NCI-H1417 (cell line): ENCODE results near the gene FAF1.

Experiments
- DNase-seq, 3 experiments: peaks; one replicate each; lab custom pipeline; 2025; lab: John Stamatoyannopoulos, UW

Gene FAF1

DNA sequence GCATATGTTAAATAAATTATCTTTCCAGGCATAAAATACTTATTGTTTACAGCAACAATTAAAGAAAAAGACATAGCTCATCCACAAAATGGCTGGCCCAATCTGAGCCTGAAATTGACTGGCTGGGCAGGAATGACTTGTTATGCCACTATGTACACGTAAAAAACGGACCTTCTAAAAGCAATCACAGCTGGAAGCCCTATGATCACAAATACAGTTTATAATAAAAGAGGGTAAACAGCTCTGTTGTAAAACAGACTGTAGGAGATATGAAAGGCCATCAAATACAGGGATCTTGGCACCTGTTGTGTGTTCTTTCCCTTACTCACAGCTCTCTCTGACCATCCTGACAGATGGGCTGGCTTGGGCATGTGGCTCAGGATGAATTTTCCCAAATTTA lies 466.4 kb downstream of the FAF1 start:
- DNase-seq: peak in 2 of 3 experiments; percentile 35 to 74

DNA sequence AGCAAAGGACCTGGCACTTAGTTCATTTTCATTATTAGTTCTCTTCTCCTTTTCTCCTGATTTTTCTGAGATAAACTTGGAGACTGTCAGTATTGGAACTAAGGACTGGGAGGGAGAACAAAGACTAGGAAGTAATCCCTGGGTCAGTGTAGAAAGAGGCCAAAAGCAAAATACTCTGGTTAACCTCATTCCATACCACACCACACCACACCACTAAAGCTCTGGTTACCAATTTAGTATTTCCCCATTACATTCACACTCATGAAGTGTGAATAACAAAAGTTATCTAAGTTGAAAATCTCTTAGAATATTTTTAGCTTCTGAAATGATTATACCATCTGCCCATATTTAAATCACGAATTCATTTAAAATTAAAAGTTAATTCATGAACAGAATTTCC lies 467.9 kb downstream of the FAF1 start:
- no peak for DNase-seq

DNA sequence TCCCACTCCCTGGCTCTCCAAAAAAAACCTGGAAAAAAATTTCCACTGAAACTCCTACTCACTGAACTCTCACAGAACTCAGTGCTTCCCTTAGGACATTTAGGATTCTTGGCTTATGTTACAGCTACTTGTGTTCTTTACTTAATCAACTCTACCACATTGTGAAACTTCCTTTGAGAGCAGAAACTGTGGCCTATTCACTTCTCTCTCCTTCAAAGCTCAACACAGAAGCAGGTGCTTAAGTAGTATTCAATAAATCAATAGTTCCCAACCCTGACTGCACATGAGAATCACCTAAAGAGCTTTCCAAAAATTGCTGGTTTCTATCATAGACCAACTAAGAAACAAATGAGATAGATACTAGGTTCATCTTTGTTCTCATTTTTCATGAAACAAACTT lies 468.9 kb downstream of the FAF1 start:
- no peak for DNase-seq

DNA sequence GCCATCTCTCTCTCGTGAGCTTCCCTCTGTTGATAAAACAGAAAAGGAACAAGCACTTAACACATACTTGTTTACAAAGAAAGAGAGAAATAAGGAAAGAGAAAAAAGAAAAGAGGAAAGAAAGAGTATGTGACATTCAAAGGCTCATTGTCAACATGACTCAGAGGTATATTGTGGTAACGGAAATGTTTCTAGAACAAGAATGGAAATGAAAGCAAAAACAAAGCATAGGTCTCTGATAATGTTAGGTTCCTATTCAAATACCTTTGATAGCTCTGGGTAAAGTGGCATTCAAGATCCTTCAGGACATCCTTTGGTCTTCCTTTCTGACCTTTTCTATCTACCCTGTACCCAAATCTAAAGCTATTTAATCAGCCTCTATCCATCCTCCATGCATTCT lies 469.4 kb downstream of the FAF1 start:
- no peak for DNase-seq

DNA sequence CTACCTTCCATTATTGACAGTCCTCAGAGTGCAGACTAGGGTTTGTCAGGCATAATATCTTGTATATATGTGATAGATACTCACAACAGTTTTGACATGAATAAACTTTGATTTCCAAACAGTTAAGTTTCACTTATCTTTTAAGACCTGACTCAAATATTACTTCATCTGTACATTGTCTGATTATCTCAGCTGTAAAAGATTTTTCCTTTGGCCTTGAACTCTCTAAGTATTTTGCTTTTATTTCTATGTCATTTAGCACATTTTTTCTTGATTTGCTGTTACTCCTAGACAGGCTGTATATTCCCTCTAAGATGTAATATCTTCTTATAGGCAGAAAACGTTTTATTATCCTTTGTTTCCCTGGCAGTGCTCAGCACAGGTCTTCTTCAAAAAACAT lies 471.2 kb downstream of the FAF1 start:
- no peak for DNase-seq

DNA sequence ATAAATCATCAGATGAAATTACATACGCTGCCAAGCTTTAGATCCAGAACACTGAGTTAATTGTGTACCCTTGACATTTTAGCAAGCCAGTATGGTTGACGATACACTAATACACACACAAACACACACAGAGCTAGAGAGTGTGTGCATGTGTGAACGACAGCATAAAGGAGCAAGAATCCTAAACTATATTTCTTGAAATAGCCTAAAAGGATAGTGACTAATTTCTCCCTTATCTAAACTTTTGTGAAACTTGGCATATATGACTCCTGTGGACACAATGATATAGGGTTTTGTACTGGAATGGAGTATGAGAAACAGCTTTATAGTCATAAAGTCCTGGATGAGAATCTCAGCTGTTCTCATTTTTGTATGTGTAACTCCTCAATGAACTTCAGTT lies 471.7 kb downstream of the FAF1 start:
- no peak for DNase-seq

GRCh38 chr1:50487725-50488124 lies 472.3 kb downstream of the FAF1 start:
- DNase-seq: no peak

DNA sequence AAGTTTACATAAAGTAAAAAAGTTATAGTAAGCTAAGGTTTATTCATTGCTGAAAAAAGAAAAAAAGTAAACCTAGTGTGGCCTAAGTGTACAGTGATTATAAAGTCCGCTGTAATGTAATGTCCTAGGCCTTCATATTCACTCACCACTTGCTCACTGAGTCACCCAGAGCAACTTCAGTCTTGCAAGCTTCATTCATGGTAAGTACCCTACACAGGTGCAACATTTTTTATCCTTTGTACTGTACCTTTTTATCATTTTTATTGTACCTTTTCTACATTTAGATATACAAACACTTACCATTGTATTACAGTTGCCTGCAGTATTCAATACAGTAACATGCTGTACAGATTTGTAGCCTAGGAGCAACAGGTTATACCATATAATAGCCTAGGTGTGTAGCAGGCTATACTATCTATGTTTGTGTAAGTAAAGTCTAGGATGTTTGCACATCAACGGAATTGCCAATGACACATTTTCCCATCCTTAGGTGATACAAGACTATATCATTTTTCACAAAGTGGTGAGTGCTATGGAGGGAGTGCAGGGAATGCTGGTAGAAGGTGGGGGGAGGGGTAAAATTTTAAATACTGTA lies 478.8 kb downstream of the FAF1 start:
- DNase-seq: no peak

- no peak for DNase-seq
Measured at GRCh38 chr1:50476800-50477199, 483.3 kb downstream of the FAF1 start.

GRCh38 chr1:50474859-50475809 lies 484.9 kb downstream of the FAF1 start:
- peak in 1 of 3 experiments; percentile 19 for DNase-seq

DNA sequence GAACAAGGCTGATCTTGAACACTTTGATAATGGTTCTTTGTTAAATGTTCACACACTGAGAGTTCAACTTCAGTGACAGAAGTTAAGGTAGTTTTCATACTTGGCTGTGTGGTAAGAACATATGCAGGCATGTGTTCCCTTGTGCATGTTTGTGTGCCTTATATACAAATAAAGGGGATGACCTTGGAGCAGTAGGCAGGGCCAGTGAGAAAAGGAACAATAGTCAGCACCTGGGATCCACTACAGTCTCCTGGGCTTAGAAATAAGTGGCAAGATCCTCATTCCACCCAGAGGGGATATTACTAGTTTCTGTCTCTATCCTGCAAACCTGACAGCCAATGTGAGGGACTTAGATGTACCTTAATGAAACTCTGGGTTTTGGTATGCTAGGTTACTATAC lies 486.6 kb downstream of the FAF1 start:
- no peak for DNase-seq

DNA sequence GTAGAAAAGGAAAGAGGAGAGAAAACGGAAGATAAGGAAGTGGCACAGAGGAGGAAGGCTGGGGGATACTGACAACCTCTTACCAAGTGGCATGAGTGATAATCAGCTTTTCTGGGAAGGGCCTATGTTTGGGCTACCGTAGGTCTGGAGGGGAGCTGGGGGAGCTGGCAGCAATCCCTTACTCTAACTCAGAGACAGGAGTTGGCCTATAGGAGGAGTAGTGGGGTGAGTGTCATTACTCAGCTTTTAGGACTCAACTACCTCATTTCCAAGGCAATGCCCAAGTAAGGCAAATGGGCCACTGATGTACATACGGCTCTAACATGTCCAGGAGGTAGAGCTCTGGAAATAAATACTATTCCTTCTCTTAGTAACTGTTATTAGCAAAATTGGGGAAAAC lies 488.1 kb downstream of the FAF1 start:
- no peak for DNase-seq

DNA sequence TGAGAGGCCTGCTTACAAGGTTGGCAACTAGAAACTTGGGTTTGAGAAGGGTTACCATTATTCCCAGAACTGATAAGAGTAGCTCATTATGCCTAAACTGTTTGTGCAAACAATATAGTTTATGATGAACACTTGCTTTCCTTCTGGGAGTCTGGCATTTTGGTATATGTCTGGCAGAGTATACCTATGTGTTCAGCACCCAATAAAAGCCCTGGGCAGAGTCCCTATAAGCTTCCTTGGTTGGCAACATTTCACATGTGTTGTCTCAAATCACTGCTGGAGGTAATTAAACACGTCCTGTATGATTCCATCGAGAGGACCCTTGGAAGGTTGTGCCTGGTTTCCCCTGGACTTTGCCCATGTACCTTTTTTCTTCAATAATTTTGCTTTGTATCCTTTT lies 497.1 kb downstream of the FAF1 start:
- DNase-seq: no peak

- DNase-seq: no peak
Measured at GRCh38 chr1:50458507-50458906, 501.6 kb downstream of the FAF1 start.

DNA sequence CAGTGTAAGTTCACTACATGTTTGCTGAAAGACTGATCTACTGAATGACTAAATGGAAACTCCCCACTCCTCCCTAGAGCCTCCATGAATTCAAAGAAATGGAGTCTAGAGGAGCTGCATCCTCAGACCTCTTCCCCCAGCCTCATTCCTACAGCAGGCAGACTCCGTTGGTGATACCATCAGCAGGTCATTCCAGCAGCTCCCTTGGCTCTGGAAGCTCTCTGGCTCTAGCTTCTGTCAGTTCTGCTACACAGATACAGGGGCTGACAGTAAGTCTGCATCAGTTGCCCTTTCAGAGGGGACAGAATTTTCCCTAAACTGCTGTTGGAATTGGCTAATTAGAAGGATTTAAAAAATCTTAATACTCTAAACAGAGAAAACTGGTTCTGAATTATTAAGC lies 505.2 kb downstream of the FAF1 start:
- peak in 1 of 3 experiments; percentile 11 for DNase-seq

DNA sequence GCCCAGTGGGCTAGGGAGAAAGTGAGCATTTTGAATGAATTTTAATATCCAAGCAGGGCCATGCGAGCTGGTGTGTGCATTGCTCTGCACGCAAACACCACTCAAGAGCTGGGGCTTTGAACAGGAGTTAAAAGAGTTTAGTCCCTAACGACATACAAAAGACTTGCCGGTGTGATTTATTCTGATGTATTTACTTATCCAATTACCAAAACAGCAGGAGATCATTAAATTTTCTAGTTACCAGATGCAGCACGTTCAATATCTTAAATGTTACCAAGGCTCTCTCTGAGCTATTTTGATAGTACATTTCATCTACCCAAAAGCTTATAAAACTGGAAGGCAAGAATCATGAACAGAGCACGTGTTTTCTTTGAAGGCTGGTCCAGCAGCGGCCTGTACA lies 506.8 kb downstream of the FAF1 start:
- DNase-seq: peak in 2 of 3 experiments; percentile 66 to 95

DNA sequence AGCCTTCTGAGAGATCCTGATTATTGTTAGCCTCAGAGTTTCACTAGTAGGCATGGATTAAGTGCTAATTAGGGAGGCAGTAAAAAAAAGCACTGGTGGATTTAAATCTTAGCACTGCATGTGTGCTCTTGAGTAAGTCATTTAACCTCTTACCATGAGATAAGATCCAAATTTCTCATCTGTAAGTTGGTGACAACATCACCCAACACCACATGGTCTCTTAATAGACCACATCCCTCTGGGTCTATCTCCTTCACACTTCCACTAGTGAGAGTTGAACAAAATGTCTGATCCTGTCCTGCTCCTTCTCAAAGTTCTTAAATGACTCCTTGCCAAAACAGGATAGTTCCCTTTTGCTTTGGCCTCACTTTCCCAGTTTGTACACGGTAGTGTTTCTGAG lies 507.4 kb downstream of the FAF1 start:
- peak in 1 of 3 experiments; percentile 58 for DNase-seq

GRCh38 chr1:50450861-50451653 lies 509.0 kb downstream of the FAF1 start:
- DNase-seq: no peak

GRCh38 chr1:50447961-50448360 lies 512.1 kb downstream of the FAF1 start:
- DNase-seq: no peak

GRCh38 chr1:50441183-50441582 lies 518.9 kb downstream of the FAF1 start:
- DNase-seq: no peak

DNA sequence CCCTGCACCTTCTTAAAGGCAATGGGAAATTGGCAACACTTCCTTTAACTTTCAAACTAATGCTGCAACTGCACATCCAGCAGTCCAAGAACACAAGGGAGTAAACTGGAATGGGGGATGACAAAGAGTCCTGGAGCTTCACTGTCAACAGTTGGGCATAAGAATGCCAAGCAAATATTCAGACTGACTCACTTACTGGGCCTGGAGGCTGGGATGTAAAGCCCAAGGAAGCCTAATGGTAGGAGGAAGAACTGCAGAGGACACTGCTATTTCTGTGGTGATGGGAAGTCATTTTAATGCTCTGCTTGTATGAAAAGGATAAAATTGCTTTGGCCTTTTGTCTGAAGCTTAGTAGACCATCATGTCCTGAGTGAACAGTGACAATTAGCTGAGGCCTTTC lies 521.1 kb downstream of the FAF1 start:
- DNase-seq: no peak

GRCh38 chr1:50436489-50436888 lies 523.6 kb downstream of the FAF1 start:
- DNase-seq: no peak

GRCh38 chr1:50430010-50430405 lies 530.1 kb downstream of the FAF1 start:
- no peak for DNase-seq
